CD4-positive, alpha-beta T cell treated with Interleukin-15 for 4 hours (primary cell): Measurements from ENCODE around the gene WIF1.

Experiments
- DNase-seq: peaks from one replicate; pipeline ENCODE4 v3.0.0-alpha.2; 2020; ENCODE audit warnings: low spot score

The WIF1 gene

GRCh38 chr12:65121956-65122469 lies 908 bp upstream of the WIF1 start:
- no peak for DNase-seq

DNA sequence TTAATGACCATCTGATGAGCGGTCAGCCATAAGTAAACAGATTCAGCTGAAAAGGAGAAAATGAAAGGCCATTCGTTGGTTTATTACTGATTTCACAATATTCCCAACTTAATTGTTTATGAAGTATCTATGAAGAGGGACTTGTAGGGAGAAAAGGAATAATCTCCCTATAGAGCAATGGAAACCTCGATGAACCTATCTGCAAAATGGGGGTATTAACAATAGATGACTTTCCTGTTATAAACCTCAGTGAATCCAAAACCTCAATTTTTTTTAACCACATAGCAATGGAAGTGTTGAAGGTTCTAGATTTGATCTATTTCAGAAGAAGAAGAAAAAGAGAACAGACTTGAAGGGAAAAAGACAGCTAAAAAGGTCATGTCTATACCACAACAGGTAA lies 2.0 kb downstream of the WIF1 start:
- DNase-seq: no peak

DNA sequence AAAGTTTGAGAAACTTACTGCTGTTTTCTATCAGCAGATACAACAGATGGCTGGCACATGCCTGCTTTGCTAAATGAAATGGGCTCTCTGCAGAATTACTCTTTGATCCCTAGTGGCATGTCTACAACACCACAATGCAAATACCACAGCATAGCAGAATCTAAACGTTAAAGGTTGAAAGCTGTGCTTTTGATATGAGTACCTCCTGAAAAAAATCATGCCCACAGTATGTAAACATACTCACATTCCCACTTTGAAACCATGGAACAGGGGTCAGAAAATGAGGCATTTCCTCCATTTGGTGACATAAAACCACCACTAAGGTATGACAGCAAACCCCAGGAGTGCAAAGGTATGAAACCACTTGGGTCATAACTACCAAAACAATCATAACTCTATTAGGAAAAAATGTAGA lies 7.5 kb downstream of the WIF1 start:
- DNase-seq: no peak

GRCh38 chr12:65106948-65107347 lies 14.2 kb downstream of the WIF1 start:
- DNase-seq: no peak

DNA sequence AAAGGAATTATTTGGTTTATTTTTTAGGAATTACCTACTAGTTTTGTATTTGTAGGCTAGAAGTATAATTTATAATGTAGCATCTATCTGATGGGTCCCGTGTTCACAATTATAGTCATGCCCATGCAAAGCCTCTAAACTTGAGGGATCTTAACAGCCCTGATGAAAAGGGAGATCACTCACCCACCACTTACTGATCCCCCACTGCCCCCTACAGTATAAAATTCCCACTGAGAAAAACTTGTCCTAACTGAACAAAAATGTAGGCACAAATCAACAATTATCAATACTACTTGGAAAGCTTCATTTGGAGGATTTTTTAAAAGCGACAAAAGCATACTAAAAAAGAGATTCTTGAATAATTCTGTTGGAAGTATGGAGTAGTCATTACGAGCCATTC lies 21.0 kb downstream of the WIF1 start:
- DNase-seq: no peak

- no peak for DNase-seq
Measured at GRCh38 chr12:65099182-65099581, 21.9 kb downstream of the WIF1 start.

DNA sequence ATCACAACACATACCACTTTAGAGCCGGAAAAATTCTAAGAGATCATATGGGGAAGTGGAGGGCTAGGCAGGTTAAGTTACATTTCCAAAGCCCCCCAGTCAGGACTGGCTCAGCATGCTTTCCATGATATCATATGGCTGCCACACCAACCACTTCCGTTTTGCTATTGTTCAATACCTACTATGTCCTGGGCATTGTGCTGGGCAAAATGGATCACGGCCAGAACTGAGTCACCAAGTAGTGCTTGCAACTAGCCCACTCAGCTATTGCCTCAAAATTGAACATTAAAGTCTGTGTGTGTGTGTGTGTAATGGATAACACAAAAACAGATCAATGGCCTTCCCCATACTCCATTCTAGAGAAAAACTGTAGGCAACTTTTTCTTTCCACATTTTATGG lies 22.7 kb downstream of the WIF1 start:
- no peak for DNase-seq

DNA sequence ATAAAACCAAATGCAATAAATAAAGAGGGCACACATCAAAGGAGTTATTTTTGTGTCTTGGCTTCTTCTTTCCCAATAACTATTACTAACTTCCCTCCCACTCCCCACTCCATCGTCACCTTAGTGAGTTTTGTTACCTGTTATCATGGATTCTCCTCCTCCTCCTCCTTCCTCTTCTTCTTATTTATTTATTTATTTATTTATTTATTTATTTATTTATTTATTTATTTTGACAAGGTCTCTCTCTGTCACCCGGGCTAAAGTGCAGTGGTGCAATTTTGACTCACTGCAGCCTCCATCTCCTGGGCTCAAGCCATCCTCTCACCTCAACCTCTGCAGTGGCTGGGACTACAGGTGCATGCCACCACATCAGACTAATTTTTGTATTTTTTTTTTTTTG lies 26.4 kb downstream of the WIF1 start:
- no peak for DNase-seq

GRCh38 chr12:65093606-65094005 lies 27.5 kb downstream of the WIF1 start:
- no peak for DNase-seq

GRCh38 chr12:65090461-65090860 lies 30.6 kb downstream of the WIF1 start:
- no peak for DNase-seq

GRCh38 chr12:65086236-65086635 lies 34.9 kb downstream of the WIF1 start:
- no peak for DNase-seq

DNA sequence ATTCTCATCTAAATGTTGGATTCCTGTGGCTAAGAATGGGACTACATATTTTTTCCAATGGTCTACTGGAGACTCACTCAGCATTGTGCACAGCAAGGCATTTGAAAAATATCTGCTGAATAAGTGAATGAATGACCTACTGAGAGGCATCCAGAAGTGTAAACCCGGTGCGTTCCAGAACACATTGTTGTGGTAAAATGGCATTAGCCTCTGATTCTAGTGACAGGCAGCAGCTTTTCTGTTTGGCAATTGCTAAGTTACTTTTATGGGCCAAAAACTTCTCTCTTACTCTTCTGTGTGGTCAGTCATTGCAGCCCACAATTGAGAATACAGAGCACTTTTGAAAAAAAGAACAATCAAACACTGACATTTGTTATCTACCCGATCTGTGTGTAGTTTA lies 36.5 kb downstream of the WIF1 start:
- DNase-seq: no peak

DNA sequence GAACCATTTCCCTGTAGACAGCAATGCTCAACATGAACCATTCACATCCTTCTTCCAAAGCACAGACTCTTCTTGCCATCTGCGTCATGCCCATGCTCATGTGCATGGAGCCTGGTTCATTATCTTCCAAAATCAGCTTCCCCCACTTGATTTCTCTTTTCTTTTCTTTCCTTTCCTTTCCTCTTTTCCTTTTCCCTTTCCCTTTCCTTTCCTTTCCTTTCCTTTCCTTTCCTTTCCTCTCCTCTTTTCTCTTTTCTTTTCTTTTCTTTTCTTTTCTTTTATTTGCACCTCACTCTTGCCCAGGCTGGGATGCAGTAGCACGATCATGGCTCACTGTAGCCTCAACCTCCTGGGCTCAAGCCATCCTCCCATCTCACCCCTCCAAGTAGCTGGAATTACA lies 37.5 kb downstream of the WIF1 start:
- no peak for DNase-seq

DNA sequence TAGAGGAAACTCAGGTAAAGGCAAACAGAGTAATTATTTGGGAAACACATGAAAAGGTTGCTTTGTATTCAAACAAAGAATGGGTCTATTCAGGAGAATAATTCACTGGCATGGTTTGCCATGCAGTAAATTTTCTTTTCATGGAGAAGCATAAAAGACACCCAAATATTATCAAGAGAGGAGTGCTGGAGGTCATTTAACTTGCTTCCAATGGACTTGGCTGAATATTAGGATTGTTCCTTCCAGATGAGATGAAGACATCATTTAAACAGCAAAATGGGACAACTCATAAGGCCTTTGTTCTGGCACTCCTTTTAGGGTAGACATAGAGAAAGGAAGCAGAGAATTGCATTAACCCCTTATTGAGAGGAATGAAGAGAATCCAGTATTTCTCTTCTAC lies 38.7 kb downstream of the WIF1 start:
- DNase-seq: no peak

DNA sequence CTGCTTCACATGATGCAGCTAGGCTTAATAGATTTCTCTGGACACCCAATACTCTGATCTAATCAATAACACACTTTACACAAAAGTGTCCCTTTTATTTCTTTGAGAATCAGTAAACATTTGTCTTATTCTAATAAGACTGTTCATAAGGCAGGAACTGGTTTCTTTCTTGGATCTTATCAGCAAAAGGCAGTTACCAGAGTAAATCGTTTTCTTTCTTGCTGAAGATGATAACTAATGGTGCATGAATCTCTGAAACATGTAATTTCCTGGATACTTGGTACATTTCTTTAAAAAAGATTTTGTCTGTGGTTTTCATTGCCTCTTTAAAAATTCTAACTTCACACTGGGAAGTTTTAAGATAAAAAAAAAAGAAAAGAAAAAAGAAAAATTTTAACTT lies 39.6 kb downstream of the WIF1 start:
- no peak for DNase-seq

DNA sequence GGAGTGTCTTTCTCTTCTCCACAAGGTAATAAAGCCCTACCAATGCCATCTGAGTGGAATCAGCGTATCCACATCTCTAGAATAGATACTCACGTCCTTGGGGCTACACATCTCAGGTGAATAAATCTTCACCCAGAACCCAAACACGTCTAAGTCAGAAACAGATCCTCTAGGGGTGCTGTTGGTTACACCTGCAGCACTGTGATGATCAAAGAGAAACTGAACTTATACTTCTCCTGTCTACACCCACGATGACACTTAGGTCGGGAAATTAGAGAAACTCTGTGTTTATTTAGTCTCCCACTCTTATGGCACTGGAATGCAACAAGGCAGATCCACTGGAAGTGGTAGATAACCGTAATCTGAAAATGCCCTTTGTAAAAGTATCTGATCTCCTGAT lies 46.2 kb downstream of the WIF1 start:
- DNase-seq: no peak

- no peak for DNase-seq
Measured at GRCh38 chr12:65069336-65069735, 51.8 kb downstream of the WIF1 start.

GRCh38 chr12:65067383-65067782 lies 53.7 kb downstream of the WIF1 start:
- no peak for DNase-seq

DNA sequence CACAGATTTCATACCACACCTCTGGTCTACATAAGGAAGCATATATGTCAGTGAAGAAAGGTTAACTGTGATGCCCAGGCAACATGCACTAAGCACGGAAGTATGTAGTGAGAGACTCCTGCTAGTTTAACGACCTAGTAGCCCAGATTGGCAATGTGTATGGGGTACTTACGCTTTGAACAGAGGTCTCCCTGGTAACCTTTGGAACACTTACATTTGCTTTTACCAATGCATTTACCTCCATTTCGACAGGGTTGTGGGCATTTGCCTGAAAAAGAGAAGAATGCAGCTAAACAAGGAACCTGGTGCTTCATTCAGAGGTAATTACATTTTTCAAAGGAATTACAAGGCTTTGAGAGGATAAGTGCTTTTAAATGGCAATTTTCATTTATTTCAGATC lies 65.2 kb downstream of the WIF1 start:
- no peak for DNase-seq

GRCh38 chr12:65051218-65051617 lies 69.9 kb downstream of the WIF1 start:
- DNase-seq: no peak

- DNase-seq: no peak
Measured at GRCh38 chr12:65045269-65045668, 75.8 kb downstream of the WIF1 start.

- DNase-seq: no peak
Measured at GRCh38 chr12:65039301-65039700, 81.8 kb downstream of the WIF1 start.

DNA sequence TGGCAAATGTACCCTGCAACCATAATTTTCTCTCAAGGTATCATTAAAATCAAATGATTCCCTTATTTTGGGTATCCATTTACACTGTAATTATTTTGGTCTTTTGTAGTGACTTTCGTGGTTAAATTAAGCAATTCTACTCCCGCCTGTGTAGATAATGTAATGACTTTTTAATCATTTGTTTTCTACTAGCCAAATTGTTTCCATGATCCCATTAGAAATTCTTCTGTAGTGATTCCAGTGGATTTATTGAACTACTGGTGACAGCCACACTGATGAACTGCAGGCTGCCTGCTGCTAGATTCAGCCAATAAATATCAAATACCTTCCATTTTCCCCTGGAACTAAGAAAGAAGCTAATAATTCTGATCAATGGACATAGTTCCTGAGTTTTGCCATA lies 96.0 kb downstream of the WIF1 start:
- no peak for DNase-seq

DNA sequence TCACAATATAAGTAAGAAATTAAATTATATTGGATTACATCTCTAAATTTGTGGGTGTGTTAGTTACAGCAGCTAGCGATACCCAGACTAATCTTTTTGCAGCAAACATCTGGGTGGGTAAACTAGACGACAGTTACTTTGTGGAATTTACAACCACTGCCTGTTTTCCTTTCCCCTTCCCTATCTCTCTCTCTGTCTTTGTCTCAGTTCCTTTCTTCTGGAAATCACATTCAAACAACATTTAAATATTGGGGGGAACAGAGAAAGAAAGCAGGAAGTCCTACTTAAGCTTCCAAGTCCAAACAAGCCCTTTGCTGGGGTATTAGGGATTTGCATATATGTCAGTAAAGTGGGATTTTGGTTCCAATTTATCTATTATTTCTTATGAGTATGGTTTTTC lies 97.6 kb downstream of the WIF1 start:
- DNase-seq: no peak

DNA sequence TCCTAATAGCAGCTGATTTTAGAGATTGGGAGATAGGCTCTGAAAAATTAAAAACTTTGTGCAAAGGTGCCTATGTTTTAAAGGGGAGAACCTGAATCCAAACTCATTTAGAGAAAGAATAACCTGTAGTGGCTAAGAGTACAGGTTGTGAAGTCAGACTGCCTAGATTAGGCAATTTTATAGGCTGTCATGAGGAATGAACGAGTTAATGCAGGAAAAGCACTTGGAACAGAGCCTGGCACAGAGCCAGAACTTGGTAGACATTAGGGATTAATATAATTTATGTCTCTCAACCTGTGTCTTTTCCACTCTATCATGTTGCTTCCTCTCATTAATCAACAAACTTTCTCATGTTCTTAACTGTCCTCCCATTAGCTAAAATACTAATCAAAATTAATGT lies 98.1 kb downstream of the WIF1 start:
- DNase-seq: no peak
